IPS-20b (cell line): ENCODE measurements around the gene FOXP1.
A peak's percentile ranks its signal among the peaks of the same experiment; 100 is the strongest.

ENCODE experiments used
- H3K27ac ChIP-seq: one replicate; pipeline ENCODE4 v1.5.1; 2013; ENCODE audit warnings: low read length
- H3K27me3 ChIP-seq: 2 replicates; pipeline ENCODE4 v1.6.1; 2013; ENCODE audit warnings: mild to moderate bottlenecking, low read length, inconsistent platforms; ENCODE audit not compliant: insufficient read depth
- H3K36me3 ChIP-seq: 2 replicates; pipeline ENCODE4 v1.6.1; 2013; ENCODE audit warnings: low read depth, mild to moderate bottlenecking, inconsistent platforms, low read length, moderate library complexity; ENCODE audit not compliant: insufficient read depth
- H3K4me1 ChIP-seq: 2 replicates; pipeline ENCODE4 v1.6.1; 2013; ENCODE audit warnings: mild to moderate bottlenecking, control low read depth, inconsistent platforms, low read length, moderate library complexity; ENCODE audit not compliant: insufficient read depth
- H3K4me3 ChIP-seq: 2 replicates; pipeline ENCODE4 v1.5.1; 2013; ENCODE audit warnings: mild to moderate bottlenecking, low read length, inconsistent platforms
- H3K9ac ChIP-seq: 2 replicates; pipeline ENCODE4 v1.6.1; 2013; ENCODE audit warnings: low read depth, mild to moderate bottlenecking, inconsistent platforms, low read length, moderate library complexity
- H3K9me3 ChIP-seq: 2 replicates; pipeline ENCODE4 v1.6.1; 2013; ENCODE audit warnings: mild to moderate bottlenecking, low read depth, low read length, inconsistent platforms; ENCODE audit not compliant: insufficient read depth

Gene FOXP1

DNA sequence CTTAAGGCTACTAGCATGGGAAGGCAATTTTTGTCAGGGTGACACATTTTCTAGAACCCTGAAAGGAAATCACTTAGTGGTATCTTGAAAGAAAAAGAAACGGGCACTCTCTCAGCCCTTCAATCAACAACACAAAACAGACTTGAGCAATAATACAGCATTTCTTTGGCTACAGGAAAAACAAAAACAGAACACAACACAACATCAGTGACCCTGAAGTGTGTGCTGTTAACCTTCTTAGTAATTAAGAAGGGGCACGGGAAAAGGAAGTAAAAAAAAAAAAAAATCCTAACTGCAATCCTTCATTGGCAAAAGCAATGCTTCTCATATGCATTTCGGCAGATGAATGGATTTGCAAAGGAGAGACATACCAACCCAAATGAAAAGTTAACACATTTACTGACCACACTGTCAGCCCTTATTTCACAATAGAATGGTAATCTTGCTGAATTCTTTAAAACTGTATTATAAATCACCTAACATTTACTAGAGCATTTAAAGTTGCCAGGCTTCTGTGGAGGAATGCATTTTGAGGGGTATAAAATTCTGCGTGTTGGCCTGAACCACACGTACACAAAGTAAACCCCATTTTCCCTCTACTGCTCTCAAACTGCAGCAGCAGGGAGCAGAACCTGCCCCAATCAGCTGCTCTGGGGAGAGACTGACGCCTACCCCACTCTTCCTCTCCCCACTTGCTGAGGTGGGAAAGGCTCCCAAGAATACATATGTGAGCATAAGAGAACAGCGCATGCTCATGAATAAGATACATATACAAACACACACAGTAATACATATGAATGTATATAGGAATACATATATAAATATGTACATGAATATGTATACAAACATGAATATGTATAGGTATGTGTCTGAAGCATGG, 198.5 kb downstream of the FOXP1 start:
- no peaks in the 10 kb centered on the region for H3K9me3 ChIP-seq
- H3K36me3 ChIP-seq: no peaks in the 10 kb centered on the region
- peak overlapping the region; percentile 9; the same call in 1 of the 2 replicates for H3K4me3 ChIP-seq
- no peak overlapping the region for H3K27ac ChIP-seq
- H3K27me3 ChIP-seq: no peaks in the 10 kb centered on the region
- H3K9ac ChIP-seq: no peak overlapping the region
- peaks cover 39% of the 10 kb centered on the region for H3K4me1 ChIP-seq

DNA sequence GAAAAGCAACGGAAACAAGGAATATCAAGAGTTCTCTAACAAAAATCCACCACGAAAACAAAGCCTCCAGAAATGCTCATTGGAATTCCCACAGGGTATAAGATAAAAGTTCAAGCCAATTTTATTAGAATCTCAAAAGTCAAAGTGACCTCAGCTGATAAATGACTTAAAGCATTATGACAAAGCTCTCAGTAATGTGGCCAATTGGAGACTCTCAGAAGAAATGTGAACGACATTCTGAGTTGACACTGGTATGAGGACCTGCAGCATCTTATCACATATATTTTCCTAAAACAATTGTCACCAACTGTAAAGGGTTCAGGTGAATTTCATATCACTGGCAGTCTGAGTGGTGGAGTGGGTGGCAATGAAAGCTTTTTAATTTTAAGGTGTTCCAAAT, 199.1 kb downstream of the FOXP1 start:
- no peak overlapping the region for H3K27ac ChIP-seq
- H3K36me3 ChIP-seq: no peaks in the 10 kb centered on the region
- no peaks in the 10 kb centered on the region for H3K27me3 ChIP-seq
- H3K9ac ChIP-seq: no peak overlapping the region
- H3K4me1 ChIP-seq: peaks cover 32% of the 10 kb centered on the region
- H3K4me3 ChIP-seq: no peak overlapping the region
- no peaks in the 10 kb centered on the region for H3K9me3 ChIP-seq

DNA sequence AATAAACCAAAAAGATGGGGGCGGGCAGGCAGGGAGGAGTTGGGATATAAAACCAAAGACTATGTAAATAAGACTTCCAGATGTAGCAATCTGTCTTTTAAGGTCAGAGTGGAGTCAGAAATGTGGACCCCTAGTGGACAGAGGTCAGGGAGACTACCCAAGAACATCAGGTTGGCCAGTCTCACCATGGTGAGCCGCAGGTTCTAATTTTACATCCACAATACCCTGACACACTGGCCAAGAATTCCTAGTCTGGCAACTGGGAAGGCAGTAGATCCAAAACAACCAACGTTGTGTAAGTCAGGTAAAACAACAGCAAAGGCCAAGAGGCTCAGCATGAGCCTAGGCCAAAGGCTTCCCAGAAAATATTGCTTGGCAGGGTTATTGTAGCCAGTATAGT, 203.4 kb downstream of the FOXP1 start:
- Histone ChIP-seq H3K4me3 (no peak overlapping the region), H3K36me3 (no peaks in the 10 kb centered on the region), H3K4me1 (peaks cover 23% of the 10 kb centered on the region), H3K9ac (no peak overlapping the region), H3K27ac (no peak overlapping the region), H3K27me3 (no peaks in the 10 kb centered on the region), H3K9me3 (no peaks in the 10 kb centered on the region)

- H3K9me3 ChIP-seq: no peaks in the 10 kb centered on the region
- H3K27me3 ChIP-seq: no peaks in the 10 kb centered on the region
- H3K36me3 ChIP-seq: no peaks in the 10 kb centered on the region
- H3K4me1 ChIP-seq: peaks cover 11% of the 10 kb centered on the region
- H3K9ac ChIP-seq: no peak overlapping the region
- no peak overlapping the region for H3K4me3 ChIP-seq
- no peak overlapping the region for H3K27ac ChIP-seq
Measured at GRCh38 chr3:71378509-71378908, 205.0 kb downstream of the FOXP1 start.

DNA sequence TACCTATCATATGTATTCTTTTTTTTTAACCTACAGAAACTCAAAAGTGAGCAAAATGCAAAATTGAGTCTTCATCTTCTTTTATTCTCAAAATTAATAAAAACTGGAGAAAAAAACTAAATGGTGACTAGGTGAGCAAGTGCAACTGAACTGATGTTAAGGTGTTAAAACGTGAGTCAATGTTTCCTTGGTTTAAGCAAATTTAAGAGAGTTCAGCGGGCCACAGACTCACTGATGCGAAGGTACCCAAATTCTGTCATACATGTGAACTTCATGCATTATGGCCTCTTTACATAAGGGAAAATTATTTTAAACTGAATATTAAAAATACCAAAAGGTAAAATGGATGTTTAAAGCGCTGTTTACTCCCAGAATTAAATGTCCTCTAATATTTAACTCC, 206.6 kb downstream of the FOXP1 start:
- no peak overlapping the region for H3K27ac ChIP-seq
- H3K9me3 ChIP-seq: no peaks in the 10 kb centered on the region
- H3K4me1 ChIP-seq: peaks cover 15% of the 10 kb centered on the region
- no peaks in the 10 kb centered on the region for H3K27me3 ChIP-seq
- H3K4me3 ChIP-seq: no peak overlapping the region
- H3K9ac ChIP-seq: no peak overlapping the region
- no peaks in the 10 kb centered on the region for H3K36me3 ChIP-seq

DNA sequence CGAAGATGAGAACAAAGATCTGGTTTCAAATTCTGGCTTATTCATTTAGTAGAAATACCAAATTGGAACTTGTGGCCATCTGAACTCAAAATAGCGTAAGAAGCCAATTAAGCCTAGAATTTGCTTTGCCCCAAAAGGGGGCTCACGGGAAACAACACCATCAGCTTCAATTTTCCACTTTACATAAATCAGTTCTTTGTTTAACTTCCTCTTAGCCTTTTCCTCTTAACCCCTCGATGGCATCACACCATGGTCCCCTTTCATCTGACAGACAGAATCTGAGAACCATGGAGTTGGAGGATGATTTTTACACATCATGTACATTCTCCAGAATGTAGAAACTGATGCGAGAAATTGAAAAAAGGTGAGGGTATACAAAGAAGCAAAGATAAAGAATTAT, 207.0 kb downstream of the FOXP1 start:
- Histone ChIP-seq H3K9me3 (no peaks in the 10 kb centered on the region), H3K27ac (no peak overlapping the region), H3K27me3 (no peaks in the 10 kb centered on the region), H3K4me1 (peaks cover 15% of the 10 kb centered on the region), H3K9ac (no peak overlapping the region), H3K36me3 (no peaks in the 10 kb centered on the region), H3K4me3 (no peak overlapping the region)

DNA sequence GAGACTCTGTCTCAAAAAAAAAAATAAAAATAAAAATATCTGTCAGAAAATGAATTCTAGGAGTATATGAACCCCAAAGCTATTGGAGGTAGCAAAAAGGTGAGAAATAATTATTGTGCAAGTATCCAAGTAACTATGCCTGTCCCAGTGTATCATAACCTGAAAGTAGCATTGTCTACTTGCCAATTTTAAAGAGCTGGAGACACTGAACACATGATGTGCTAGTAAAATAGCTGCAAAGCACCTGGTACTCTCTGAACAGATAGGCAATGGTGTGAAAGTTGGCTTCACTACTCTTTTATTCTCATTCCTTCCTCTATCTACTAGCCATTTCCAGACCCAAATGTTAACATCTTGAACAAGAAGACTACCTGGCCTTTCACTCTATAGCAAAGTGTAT, 208.9 kb downstream of the FOXP1 start:
- Histone ChIP-seq H3K27ac (no peak overlapping the region), H3K4me1 (peaks cover 12% of the 10 kb centered on the region; the same call in 1 of the 2 replicates), H3K27me3 (no peaks in the 10 kb centered on the region), H3K9me3 (no peaks in the 10 kb centered on the region), H3K36me3 (no peaks in the 10 kb centered on the region), H3K9ac (no peak overlapping the region), H3K4me3 (no peak overlapping the region)

DNA sequence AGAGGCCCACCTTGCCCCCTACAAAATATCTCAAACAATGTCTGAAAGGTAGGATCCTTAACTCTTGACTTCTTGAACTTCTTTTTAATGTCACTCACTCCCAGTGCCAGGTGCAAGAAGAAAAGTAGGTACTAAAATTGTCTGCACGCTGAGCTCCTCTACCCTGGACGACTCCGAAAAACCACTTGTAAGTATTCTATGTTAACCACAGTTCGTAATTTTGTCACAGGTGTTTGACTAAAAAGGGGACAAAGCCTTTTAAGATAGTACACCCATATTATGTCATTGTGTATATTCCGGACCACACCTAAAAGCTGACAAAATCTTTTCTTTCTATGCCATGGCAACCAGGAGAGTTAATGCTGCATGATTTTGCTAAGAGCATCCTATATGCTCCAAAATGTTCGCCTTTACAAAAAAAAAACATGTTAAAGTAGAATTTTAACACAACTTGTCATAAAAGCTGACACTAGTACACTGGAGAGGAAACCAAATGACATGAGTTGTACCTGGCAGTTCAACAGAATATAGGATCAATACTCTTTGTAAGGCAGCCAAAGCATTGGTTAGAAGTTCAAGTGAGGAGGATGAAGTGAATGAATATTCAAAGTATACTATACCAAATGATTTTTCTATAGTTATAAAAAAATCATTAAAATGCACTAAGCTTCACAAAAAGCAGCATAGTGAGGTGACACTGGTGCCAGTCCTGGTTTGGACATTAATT, 210.5 kb downstream of the FOXP1 start:
- no peak overlapping the region for H3K27ac ChIP-seq
- no peak overlapping the region for H3K4me3 ChIP-seq
- H3K9ac ChIP-seq: no peak overlapping the region

GRCh38 chr3:71372241-71372768, 211.2 kb downstream of the FOXP1 start:
- no peaks in the 10 kb centered on the region for H3K27me3 ChIP-seq
- H3K36me3 ChIP-seq: no peaks in the 10 kb centered on the region
- no peaks in the 10 kb centered on the region for H3K9me3 ChIP-seq
- no peak overlapping the region for H3K9ac ChIP-seq
- H3K4me3 ChIP-seq: no peak overlapping the region
- H3K4me1 ChIP-seq: peaks cover 12% of the 10 kb centered on the region; the same call in 1 of the 2 replicates
- no peak overlapping the region for H3K27ac ChIP-seq

More for the DNA sequence above, 210.5 kb downstream of the FOXP1 start:
- Histone ChIP-seq H3K36me3 (no peaks in the 10 kb centered on the region), H3K4me1 (peaks cover 12% of the 10 kb centered on the region; the same call in 1 of the 2 replicates), H3K27me3 (no peaks in the 10 kb centered on the region), H3K9me3 (no peaks in the 10 kb centered on the region)

DNA sequence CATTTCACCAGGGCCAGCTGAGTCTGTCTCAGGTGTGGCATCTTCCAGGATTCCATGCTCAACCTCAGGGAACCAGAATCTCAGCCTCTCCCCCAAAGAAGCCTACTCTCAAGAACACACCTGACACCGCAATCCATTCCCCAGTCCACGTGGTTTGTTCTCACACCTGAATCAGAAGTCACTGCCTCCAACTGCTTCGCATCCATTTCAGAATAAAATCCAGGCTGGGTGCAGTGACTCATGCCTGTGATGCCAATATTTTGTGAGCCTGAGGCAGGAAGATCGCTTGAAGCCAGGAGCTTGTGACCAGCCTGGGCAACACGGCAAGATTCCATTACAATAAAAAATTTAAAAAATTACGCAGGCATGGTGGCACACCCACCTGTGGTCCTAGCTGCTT, 212.2 kb downstream of the FOXP1 start:
- Histone ChIP-seq H3K4me1 (peaks cover 12% of the 10 kb centered on the region; the same call in 1 of the 2 replicates), H3K9me3 (no peaks in the 10 kb centered on the region), H3K36me3 (no peaks in the 10 kb centered on the region), H3K27me3 (no peaks in the 10 kb centered on the region), H3K4me3 (no peak overlapping the region), H3K9ac (no peak overlapping the region), H3K27ac (no peak overlapping the region)

DNA sequence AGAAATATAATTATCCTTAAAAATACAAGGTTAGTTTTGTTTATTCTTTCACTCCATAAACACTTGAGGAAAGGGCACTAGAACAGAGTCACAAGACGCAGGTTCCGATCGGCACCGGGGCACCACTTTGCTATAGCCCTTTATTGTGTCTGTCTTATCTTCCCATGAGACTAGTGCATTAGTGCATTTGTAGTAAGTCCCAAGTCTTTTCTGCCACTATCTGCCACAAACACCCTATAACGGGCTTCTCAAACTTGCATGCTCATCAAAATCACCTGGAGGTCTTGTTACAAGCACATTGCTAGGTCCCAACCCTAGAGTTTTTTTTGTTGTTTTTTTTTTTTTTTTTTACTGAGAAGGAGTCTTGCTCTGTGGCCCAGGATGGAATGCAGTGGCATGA, 213.1 kb downstream of the FOXP1 start:
- no peak overlapping the region for H3K4me3 ChIP-seq
- H3K36me3 ChIP-seq: no peaks in the 10 kb centered on the region
- H3K4me1 ChIP-seq: peaks cover 12% of the 10 kb centered on the region; the same call in 1 of the 2 replicates
- H3K27me3 ChIP-seq: no peaks in the 10 kb centered on the region
- H3K9ac ChIP-seq: no peak overlapping the region
- H3K9me3 ChIP-seq: no peaks in the 10 kb centered on the region
- H3K27ac ChIP-seq: no peak overlapping the region
